GM12864 (cell line): ENCODE results near the gene SIGLEC6.

Source experiments
- DNase-seq: peaks from one replicate; pipeline ENCODE4 v3.0.0-alpha.2; 2011; ENCODE audit warnings: low read depth
- H3K4me3 ChIP-seq: 2 replicates; pipeline ENCODE4 v1.5.1; 2011; ENCODE audit warnings: mild to moderate bottlenecking, low read depth, low read length, control low read depth
- CTCF ChIP-seq: IDR thresholded peaks from 2 replicates; pipeline ENCODE4 v1.5.1; 2011; ENCODE audit warnings: low read depth, mild to moderate bottlenecking, moderate library complexity, low read length, control low read depth, inconsistent platforms; ENCODE audit errors: missing control alignments

The SIGLEC6 gene

GRCh38 chr19:51478381-51479234 is 52.9 kb downstream of the SIGLEC6 start, which contains the start of gene CEACAM18:
Gene CEACAM18 (plus strand): TSS chr19:51478539.
- DNase-seq: no peak
- no peak within 1 kb of the TSS for H3K4me3 ChIP-seq

GRCh38 chr19:51477344-51477743 is 54.1 kb downstream of the SIGLEC6 start:
- no peak overlapping the region for H3K4me3 ChIP-seq
- no peak for TF ChIP-seq CTCF
- DNase-seq: no peak

More at GRCh38 chr19:51478381-51479234, 52.9 kb downstream of the SIGLEC6 start, which contains the start of gene CEACAM18:
- no peak for TF ChIP-seq CTCF

GRCh38 chr19:51476164-51476563 is 55.3 kb downstream of the SIGLEC6 start:
- TF ChIP-seq CTCF: no peak
- no peak for DNase-seq

GRCh38 chr19:51473009-51473707 is 58.3 kb downstream of the SIGLEC6 start:
- no peak overlapping the region for H3K4me3 ChIP-seq
- peak; percentile 87 for TF ChIP-seq CTCF
- peak; percentile 31 for DNase-seq

More at GRCh38 chr19:51476164-51476563, 55.3 kb downstream of the SIGLEC6 start:
- no peak overlapping the region for H3K4me3 ChIP-seq

- no peak for TF ChIP-seq CTCF
Measured at GRCh38 chr19:51472607-51473006, 58.9 kb downstream of the SIGLEC6 start.

GRCh38 chr19:51471527-51471926 is 59.9 kb downstream of the SIGLEC6 start:
- no peak for TF ChIP-seq CTCF
- no peak for DNase-seq
- H3K4me3 ChIP-seq: no peak overlapping the region

More at GRCh38 chr19:51472607-51473006, 58.9 kb downstream of the SIGLEC6 start:
- H3K4me3 ChIP-seq: no peak overlapping the region
- DNase-seq: no peak
